ENCODE results near the gene C5.

C5 gene

GRCh38 chr9:120924698-120925534, 125.2 kb downstream of the C5 start:
- DNase-seq (ENCODE audit: low spot score), result no peak

GRCh38 chr9:120923620-120924328, 126.3 kb downstream of the C5 start:
- no peak for DNase-seq (ENCODE audit: low spot score)

- DNase-seq (ENCODE audit: low spot score), result no peak
Measured at GRCh38 chr9:120922404-120923195, 127.5 kb downstream of the C5 start.

- DNase-seq (ENCODE audit: low spot score), result no peak
Measured at GRCh38 chr9:120921661-120922181, 128.4 kb downstream of the C5 start.

GRCh38 chr9:120920806-120921178, 129.3 kb downstream of the C5 start:
- DNase-seq (ENCODE audit: low spot score), result no peak

GRCh38 chr9:120919843-120920805, 130.0 kb downstream of the C5 start:
- no peak for DNase-seq (ENCODE audit: low spot score)

GRCh38 chr9:120918931-120919842, 130.9 kb downstream of the C5 start:
- DNase-seq (ENCODE audit: low spot score), result peak; percentile 68

GRCh38 chr9:120917929-120918762, 131.9 kb downstream of the C5 start:
- no peak for DNase-seq (ENCODE audit: low spot score)

- no peak for DNase-seq (ENCODE audit: low spot score)
Measured at GRCh38 chr9:120916991-120917880, 132.8 kb downstream of the C5 start.

GRCh38 chr9:120916588-120916987, 133.5 kb downstream of the C5 start:
- DNase-seq (ENCODE audit: low spot score), result no peak

- DNase-seq (ENCODE audit: low spot score), result no peak
Measured at GRCh38 chr9:120915854-120916470, 134.1 kb downstream of the C5 start.

GRCh38 chr9:120914953-120915352, 135.1 kb downstream of the C5 start:
- DNase-seq (ENCODE audit: low spot score), result no peak

- no peak for DNase-seq (ENCODE audit: low spot score)
Measured at GRCh38 chr9:120914396-120914795, 135.7 kb downstream of the C5 start.

- DNase-seq (ENCODE audit: low spot score), result no peak
Measured at GRCh38 chr9:120913647-120914264, 136.3 kb downstream of the C5 start.

GRCh38 chr9:120912958-120913646, 137.0 kb downstream of the C5 start:
- no peak for DNase-seq (ENCODE audit: low spot score)

- no peak for DNase-seq (ENCODE audit: low spot score)
Measured at GRCh38 chr9:120911295-120911837, 138.7 kb downstream of the C5 start.
